Activated CD8-positive, alpha-beta T cell treated with anti-CD3 and anti-CD28 coated beads for 36 hours (primary cell): ENCODE data around the gene USP49. TPM values are rescaled to one million over a fixed set of nuclear protein-coding genes. Genes with fewer than 3 reads are reported as not detected.

ENCODE experiments used
- ATAC-seq: fragments of 200-7000 bp; cut with Tn5 transposase; one replicate; pipeline ENCODE4 v1.10.0; 2021; ENCODE audit warnings: mild to moderate bottlenecking, moderate library complexity
- CTCF ChIA-PET: fragments of 350-600 bp; sonication (Branson Sonifier 250); formaldehyde crosslinking; loops from one replicate; lab custom pipeline; 2021; ENCODE audit warnings: antibody characterized with exemption; lab: Charles Lee
- POLR2A ChIA-PET: fragments of 350-600 bp; sonication (Branson Sonifier 250); formaldehyde crosslinking; loops from one replicate; lab custom pipeline; 2021; ENCODE audit warnings: antibody characterized with exemption; lab: Charles Lee
- DNase-seq: peaks from one replicate; pipeline ENCODE4 v3.0.0-alpha.2; 2020
- H3K27ac Mint-ChIP-seq: one replicate; pipeline ENCODE4 v1.8.0; 2021; ENCODE audit warnings: mild to moderate bottlenecking, mixed read lengths
- H3K27me3 Mint-ChIP-seq: one replicate; pipeline ENCODE4 v1.8.0; 2021; ENCODE audit warnings: mixed read lengths
- H3K36me3 Mint-ChIP-seq: one replicate; pipeline ENCODE4 v1.8.0; 2021; ENCODE audit warnings: low read depth, mixed read lengths
- H3K4me1 Mint-ChIP-seq: one replicate; pipeline ENCODE4 v1.8.0; 2021; ENCODE audit warnings: low read depth, mixed read lengths
- H3K4me3 Mint-ChIP-seq: one replicate; pipeline ENCODE4 v1.8.0; 2021; ENCODE audit warnings: mild to moderate bottlenecking, moderate library complexity, mixed read lengths
- H3K9me3 Mint-ChIP-seq: one replicate; pipeline ENCODE4 v1.8.0; 2021; ENCODE audit warnings: mixed read lengths
- CTCF ChIP-seq: fragments of 200-600 bp; IDR thresholded peaks from one replicate; pipeline ENCODE4 v1.8.0; 2022; ENCODE audit warnings: antibody characterized with exemption, mild to moderate bottlenecking
- intact Hi-C: fragments of 100-400 bp; cut with micrococcal nuclease; formaldehyde crosslinking; loops from one replicate; pipeline ENCODE4 v1.10.0; 2022
- total RNA-seq, 2 experiments: library from RNA; stranded (reverse); gene quantifications; one replicate each; pipeline ENCODE4 v1.2.3, GENCODE V29; 2021

USP49 gene
- total RNA-seq, 2 experiments from 2014 or later: 5.7 to 5.9 TPM

DNA sequence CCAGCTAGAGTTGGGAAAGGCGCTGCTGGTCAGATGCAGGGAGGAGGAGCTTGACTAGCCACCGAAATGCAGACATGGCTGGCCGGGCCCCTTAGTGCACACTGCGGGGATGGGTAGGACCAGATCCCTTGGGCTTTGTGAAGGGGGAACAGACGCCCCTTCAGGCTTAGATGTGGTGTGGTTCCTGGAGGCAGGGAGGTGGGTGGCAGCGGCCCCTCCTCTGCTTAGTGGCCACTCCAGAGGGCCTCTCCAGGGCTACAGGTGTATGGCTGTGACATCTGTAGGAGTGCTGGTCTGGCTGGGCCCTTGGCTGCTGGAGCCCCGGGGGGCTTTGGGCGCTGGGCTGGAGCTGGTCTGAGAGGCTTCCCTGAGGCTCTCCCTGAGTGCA, 40.5 kb upstream of the USP49 start:
- H3K36me3 Mint-ChIP-seq: peaks cover 83% of the 10 kb centered on the region
- peak overlapping the region; percentile 90 for H3K4me3 Mint-ChIP-seq
- no peak for TF ChIP-seq CTCF
- ATAC-seq: peak; percentile 10
- no peaks in the 10 kb centered on the region for H3K27me3 Mint-ChIP-seq
- H3K27ac Mint-ChIP-seq: peak overlapping the region; percentile 91
- H3K9me3 Mint-ChIP-seq: no peaks in the 10 kb centered on the region
- ChIA-PET CTCF (interaction anchor here (0.6 to 21.4 kb wide), 13 partner anchors 9 to 252 kb away, joined by 3 to 392 read pairs (median 4); partner anchors contain the start of genes BYSL, MED20, TAF8 and TOMM6), POLR2A (interaction anchor here (0.6 to 16.7 kb wide), 11 partner anchors 9 to 153 kb away, joined by 3 to 358 read pairs (median 4); partner anchors contain the start of genes BYSL, MED20 and TAF8)
- peaks cover 50% of the 10 kb centered on the region for H3K4me1 Mint-ChIP-seq
- intact Hi-C loops: loop anchor here (2.0 to 5.0 kb wide), 2 partner anchors 88 to 109 kb away; no protein-coding TSS in a partner anchor
- DNase-seq: no peak

GRCh38 chr6:41935193-41935574, 40.0 kb upstream of the USP49 start:
- peaks cover 50% of the 10 kb centered on the region for H3K4me1 Mint-ChIP-seq
- ChIA-PET CTCF (interaction anchor here (0.7 to 21.4 kb wide), 12 partner anchors 8 to 154 kb away, joined by 3 to 392 read pairs (median 4); partner anchors contain the start of genes BYSL, MED20, PRICKLE4 and TAF8), POLR2A (interaction anchor here (0.7 to 16.7 kb wide), 9 partner anchors 9 to 152 kb away, joined by 3 to 358 read pairs (median 5); partner anchors contain the start of genes BYSL, MED20, TAF8 and TOMM6)
- intact Hi-C loops: loop anchor here (5.0 kb wide), 1 partner anchor 88 kb away; no protein-coding TSS in a partner anchor
- no peaks in the 10 kb centered on the region for H3K27me3 Mint-ChIP-seq
- peaks cover 78% of the 10 kb centered on the region for H3K36me3 Mint-ChIP-seq
- no peak for DNase-seq
- H3K9me3 Mint-ChIP-seq: no peaks in the 10 kb centered on the region
- ATAC-seq: no peak
- H3K27ac Mint-ChIP-seq: peak overlapping the region; percentile 91
- TF ChIP-seq CTCF: no peak
- H3K4me3 Mint-ChIP-seq: peak overlapping the region; percentile 90

GRCh38 chr6:41934278-41935192, 39.4 kb upstream of the USP49 start:
- Mint-ChIP-seq H3K9me3 (no peaks in the 10 kb centered on the region), H3K27me3 (no peaks in the 10 kb centered on the region), H3K4me1 (peaks cover 50% of the 10 kb centered on the region), H3K4me3 (peak overlapping the region; percentile 90), H3K36me3 (peaks cover 75% of the 10 kb centered on the region), H3K27ac (peak overlapping the region; percentile 91)
- intact Hi-C loops: loop anchor here (5.0 kb wide), 1 partner anchor 87 kb away; no protein-coding TSS in a partner anchor
- ChIA-PET POLR2A (interaction anchor here (0.6 to 16.7 kb wide), 8 partner anchors 7 to 147 kb away, joined by 3 to 358 read pairs (median 6); partner anchors contain the start of genes BYSL, CCND3, MED20 and TAF8), CTCF (interaction anchor here (1.3 to 21.4 kb wide), 5 partner anchors 8 to 154 kb away, joined by 3 to 392 read pairs (median 4); partner anchors contain the start of genes BYSL, MED20, PRICKLE4 and TAF8)
- ATAC-seq: no peak
- TF ChIP-seq CTCF: no peak
- DNase-seq: no peak

GRCh38 chr6:41932378-41932777, 37.2 kb upstream of the USP49 start:
- Mint-ChIP-seq H3K4me1 (peaks cover 48% of the 10 kb centered on the region), H3K36me3 (peaks cover 71% of the 10 kb centered on the region), H3K4me3 (no peak overlapping the region), H3K27ac (peak overlapping the region; percentile 86), H3K9me3 (no peaks in the 10 kb centered on the region), H3K27me3 (no peaks in the 10 kb centered on the region)
- CTCF ChIA-PET: interaction anchor here (1.4 to 21.4 kb wide), 3 partner anchors 9 to 147 kb away, joined by 3 to 392 read pairs (median 115); partner anchors contain the start of genes BYSL, MED20 and TAF8
- no peak for TF ChIP-seq CTCF
- intact Hi-C loops: no loop called here
- no peak for ATAC-seq
- POLR2A ChIA-PET: interaction anchor here (1.3 to 16.7 kb wide), 3 partner anchors 10 to 114 kb away, joined by 3 to 358 read pairs (median 14); partner anchors contain the start of genes BYSL, MED20 and TAF8
- no peak for DNase-seq
